NCI-H460 (cell line): ENCODE measurements around the gene CUL1. TPM values are rescaled to one million over a fixed set of nuclear protein-coding genes. Genes with fewer than 3 reads are reported as not detected.

Experiments used
- DNase-seq: peaks from one replicate; pipeline ENCODE4 v3.0.0-alpha.2; 2016; ENCODE audit warnings: low read depth; ENCODE audit errors: extremely low read depth
- total RNA-seq: library from RNA; depleted of rRNA; stranded (reverse); fragments of >200 nt; shearing (Covaris generic); gene quantifications from 2 replicates; pipeline ENCODE4 v1.2.3, GENCODE V29; 2014

The CUL1 gene
- total RNA-seq, 1 experiment from 2014 or later, result 68.4 TPM

DNA sequence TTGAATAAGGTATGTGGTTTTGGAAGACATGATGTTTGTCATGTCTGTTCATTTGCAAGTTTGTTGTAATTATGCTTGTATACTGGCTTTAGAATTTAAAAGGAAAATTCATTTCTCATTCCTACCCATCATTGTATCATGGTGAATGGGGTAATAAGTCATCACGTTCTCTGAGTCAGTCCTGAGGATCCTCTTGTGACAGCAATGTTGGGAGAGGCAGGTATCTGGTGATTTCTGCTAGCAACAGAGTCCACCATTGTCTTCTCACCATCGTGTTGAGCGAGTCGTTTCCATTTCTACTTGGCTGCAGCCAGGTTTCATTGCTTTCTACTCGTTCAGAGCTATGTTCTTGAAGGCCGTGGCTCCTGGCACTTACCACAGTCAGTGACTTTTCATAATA is 16.3 kb downstream of the CUL1 start:
- no peak for DNase-seq

DNA sequence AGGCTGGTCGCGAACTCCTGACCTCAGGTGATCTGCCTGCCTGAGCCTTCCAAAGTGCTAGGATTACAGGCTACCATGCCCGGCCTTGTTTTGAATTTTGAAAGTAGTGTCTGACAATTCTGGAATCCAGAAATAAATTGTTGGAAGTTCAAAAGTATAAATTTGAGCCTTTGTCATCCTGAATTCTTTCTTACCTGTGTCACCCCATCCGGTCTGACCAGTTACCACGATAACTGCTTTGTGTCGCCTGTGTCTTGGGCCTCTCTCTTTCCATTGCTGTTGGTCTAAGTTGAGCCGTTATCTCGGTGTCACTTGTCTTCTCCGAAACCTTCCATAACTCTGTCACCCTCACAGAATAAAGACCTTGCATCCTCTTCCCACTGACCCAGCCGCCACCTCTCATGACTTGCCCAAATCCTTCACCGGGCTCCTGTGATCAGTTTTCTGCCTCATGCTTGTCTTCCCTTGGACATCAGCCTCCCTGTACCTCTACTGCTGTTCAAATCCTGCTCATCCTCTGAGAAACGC is 18.6 kb downstream of the CUL1 start:
- DNase-seq, result no peak

DNA sequence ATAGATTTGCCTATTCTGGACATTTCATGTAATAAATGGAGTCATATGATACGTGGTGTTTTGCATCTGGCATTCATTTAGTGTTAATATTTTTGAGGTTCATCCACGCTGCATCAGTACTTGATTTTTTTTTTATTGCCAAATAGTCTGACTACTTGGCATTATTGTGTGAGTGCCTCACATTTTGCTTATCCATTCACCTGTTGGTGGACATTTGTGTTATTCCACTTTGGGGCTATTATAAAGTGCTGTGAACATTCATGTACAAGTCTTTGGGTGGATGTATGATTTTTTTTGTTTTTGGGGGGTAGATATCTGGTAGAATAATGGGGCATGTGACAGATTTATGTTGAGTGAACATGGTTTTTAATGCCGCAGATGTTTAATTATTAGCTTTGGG is 19.7 kb downstream of the CUL1 start:
- DNase-seq, result no peak

DNA sequence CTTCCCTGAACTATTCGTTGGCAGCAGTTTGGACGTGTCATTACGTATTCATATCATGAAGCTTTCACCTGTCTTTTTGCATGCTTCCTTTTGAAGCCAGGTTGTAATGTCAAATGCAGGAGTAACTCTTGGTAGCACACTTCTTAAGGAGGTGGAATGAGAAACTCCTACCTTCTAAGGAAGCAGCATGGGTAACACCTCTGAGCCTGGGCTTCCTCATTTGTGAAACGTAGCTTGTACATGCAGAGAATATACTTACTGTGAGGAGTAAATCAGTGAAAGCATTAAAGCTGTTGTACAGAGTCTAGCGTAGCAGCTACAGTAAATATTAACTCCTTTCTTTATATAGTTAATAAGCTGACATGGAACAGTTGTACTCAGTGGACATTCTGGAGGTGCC is 21.1 kb downstream of the CUL1 start:
- DNase-seq, result no peak

DNA sequence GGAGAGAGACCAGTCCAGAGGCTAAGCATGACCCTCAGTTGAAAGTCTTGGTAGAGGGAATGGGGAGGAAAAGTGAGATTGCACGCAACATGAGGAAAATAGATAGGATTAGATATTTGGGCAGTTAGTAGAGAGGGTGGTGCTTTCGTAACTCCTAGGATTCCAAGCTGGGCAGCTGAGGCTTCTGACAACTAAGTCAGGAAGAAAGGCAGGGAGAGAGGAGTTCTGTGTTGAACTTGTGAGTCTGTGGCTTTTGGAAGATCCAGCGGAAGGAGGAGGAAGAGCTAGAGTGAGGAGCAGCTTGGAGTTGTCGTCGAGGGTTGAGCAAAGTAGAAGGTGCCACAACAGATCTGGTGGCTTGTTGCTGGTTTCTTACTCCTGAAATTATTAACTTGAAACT is 21.8 kb downstream of the CUL1 start:
- no peak for DNase-seq

- no peak for DNase-seq
Observed at GRCh38 chr7:148721390-148721789, 22.7 kb downstream of the CUL1 start.

GRCh38 chr7:148722340-148723165 is 23.9 kb downstream of the CUL1 start:
- DNase-seq, result no peak

- no peak for DNase-seq
Observed at GRCh38 chr7:148723166-148723559, 24.5 kb downstream of the CUL1 start.

DNA sequence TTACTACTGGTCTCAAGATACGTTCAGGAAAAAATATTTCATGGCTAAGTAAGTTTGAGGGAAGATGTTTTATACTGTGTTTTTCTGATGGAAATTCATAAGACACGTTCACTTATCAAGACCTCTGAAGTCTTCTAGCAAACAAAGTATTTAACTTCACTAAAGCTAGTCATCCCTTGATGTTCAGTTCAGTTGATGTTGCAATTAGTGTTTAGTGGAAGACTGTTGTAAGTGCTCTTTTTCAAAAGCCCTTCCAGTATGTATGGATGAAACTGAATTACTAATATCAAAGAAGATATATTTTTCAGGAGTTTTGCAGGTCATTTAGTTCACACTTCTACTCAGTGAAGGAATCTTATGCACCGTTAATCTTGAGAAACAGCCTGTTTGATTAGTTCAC is 25.1 kb downstream of the CUL1 start:
- no peak for DNase-seq

DNA sequence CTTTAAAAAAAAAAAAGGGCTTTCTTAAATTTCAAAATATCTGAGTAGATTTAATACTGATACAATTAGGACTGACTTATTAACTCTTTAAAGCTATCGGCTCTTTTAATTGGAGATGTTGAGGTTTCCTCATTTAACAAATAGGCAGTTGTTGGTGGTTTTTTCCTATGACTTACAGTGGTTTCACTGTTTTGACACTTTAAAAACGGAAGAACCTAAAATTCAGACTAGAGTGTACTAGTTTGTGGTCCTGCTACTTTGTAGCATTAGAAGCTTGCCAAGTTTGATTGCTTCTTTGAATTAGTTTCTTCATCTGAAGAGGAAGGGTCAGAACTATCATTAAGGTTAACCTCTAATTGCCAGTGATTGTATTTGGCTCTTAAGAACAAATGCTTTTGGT is 27.7 kb downstream of the CUL1 start:
- no peak for DNase-seq

- DNase-seq, result no peak
Observed at GRCh38 chr7:148727501-148728278, 29.0 kb downstream of the CUL1 start.

DNA sequence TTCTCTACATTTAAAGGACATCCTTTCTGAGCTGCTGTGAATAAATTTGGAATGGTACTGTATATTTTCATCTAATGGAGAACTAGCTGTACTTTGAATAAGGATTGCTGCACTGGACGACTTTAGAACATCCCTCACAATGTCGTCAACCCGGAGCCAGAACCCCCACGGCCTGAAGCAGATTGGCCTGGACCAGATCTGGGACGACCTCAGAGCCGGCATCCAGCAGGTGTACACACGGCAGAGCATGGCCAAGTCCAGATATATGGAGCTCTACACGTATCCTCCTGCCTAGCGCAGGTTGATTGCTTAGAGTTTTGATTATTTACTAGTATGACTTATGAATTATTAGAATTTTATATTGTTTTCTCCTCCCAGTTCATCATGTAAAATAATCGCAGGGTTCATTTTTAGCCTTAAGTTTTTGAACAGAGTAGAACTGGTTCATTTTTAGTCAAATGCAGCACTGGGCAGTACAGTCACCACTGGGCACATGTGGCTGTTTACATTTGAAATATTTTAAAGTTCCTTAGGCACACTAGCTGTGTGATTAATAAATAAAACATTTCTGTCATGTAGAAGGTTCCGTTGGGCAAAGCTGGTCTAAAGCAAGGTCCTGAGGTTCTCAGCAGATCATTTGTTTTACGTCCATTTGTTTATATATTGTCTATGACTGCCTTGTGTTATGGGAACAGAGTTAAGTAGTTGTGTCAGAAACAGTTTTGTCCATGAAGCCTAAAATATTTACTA is 31.5 kb downstream of the CUL1 start:
- DNase-seq, result no peak

DNA sequence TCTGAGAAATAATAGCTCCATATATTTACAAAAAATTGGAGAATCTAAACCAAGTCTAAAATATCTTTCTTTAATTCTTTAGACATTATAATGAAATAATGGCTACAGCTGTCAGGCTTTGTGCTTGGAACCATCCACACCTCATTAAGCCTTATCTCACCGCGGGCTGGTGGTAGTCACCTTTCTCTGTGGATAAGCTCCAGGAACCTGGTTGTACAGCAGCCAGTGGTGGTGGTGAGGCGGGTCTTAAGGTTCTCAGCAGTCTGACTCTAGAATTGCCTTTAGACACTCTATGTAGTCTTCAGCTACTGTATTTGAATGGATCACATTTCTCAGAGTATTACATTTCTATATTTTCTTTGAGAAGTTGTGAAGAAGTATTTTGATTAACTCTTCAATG is 34.2 kb downstream of the CUL1 start:
- DNase-seq, result no peak

- no peak for DNase-seq
Observed at GRCh38 chr7:148733496-148733895, 34.8 kb downstream of the CUL1 start.

GRCh38 chr7:148735141-148735540 is 36.4 kb downstream of the CUL1 start:
- no peak for DNase-seq

DNA sequence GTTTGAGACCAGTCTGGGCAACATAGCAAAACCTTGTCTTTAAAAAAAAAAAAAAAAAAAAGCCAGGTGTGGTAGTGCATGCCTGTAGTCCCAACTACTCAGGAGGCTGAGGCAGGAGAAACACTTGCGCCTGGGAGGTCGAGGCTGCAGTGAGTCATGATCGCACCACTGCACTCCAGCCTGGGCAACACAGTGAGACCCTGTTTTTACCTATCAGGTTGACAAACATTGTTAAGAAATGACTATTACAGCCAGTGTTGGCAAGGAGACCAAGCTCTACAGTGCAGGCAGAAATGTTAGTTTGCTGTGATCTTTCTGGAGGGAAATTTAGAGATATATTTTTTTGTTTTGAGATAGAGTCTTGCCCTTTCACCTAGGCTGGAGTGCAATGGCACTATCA is 37.3 kb downstream of the CUL1 start:
- DNase-seq, result no peak

DNA sequence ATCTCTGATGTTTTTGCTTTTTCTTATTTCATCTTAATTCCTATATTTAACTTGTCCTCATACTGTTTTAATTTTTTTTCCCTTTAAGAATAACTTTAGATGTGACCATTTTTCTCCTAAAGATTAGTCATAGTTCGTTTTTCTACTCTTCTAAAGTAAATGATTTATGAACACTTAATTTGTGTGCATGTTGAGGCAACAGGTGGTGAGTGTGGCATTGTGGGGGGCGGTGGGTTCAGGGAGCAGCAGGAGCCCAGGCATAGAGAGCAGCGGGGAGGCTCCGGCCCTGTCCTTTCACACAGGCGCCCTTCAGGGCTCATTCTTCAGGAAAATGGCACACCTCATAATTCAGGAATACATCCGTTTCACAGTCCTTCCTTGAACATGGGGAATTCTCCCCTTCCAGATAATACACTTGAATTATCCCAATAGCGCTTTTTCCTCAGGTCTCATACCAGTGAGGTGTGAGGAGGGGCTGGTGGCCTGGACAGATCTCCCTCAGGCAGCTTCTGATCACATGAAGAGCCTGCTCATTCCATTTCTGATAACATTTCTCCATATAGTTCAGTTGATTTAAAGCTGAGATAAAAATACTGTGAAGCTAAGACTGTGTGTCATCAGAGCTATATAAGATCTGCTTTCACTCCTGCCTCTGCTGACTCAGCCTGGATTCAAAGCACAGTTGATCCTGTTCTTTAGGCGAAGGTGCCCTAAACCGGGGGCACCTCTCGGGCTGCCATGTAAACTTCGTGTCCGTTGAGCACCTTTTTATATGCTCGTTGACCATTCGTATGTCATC is 40.2 kb downstream of the CUL1 start:
- no peak for DNase-seq

DNA sequence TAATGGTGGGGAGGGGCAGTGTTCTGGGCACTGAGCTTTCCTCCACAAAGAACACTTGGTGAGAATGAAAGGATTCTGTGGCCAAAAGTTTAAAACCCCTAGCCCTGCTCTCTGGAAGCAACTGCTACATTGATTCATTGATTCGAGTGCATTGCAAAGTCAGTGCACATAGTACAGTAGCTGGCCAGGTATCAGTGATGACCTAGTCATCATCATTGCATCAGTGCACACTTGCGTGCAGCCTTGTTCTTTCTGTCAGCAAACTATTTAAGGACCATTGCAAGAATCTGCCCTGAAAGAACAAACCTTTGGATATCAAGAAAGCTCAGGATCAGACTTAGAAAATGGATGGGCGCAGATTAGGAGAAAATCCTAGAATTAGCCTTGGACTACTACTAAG is 47.4 kb downstream of the CUL1 start:
- no peak for DNase-seq

DNA sequence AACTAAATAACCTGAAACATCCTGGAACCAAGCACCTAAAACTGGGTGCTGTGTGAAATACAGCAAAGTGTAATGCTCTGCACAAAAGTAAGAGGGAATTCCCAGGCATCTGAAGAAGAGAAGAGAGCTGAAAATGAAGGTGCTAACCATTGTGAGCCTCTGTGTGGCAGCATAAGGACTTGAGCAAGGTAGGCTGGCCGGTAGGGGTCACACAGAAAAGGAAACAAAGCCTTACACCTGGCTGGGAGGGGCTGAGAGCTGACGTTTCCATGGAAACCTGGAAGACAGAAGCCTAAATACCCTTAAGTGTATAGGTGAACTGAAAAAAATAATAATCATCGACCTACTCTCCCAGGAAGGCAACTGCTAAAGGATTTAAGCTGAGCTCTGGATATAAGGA is 48.6 kb downstream of the CUL1 start:
- no peak for DNase-seq
